Breast epithelium (tissue), 3 donors: ENCODE measurements around the gene HIVEP3.

Experiments
- POLR2AphosphoS5 ChIP-seq, 3 donors: sonication (generic); formaldehyde crosslinking; IDR thresholded peaks; one replicate each; pipeline ENCODE4 v1.6.1; 2017; ENCODE audit warnings: antibody characterized with exemption in 3 of 3
- TF ChIP-seq, protein P1 (sequence below), 3 donors: fragments of 450-650 bp; IDR thresholded peaks; one replicate each; pipeline ENCODE4 v1.5.1; 2016 to 2017; ENCODE audit warnings: antibody characterized with exemption in 3 of 3, mild to moderate bottlenecking in 3 of 3, moderate library complexity in 3 of 3

DNA sequence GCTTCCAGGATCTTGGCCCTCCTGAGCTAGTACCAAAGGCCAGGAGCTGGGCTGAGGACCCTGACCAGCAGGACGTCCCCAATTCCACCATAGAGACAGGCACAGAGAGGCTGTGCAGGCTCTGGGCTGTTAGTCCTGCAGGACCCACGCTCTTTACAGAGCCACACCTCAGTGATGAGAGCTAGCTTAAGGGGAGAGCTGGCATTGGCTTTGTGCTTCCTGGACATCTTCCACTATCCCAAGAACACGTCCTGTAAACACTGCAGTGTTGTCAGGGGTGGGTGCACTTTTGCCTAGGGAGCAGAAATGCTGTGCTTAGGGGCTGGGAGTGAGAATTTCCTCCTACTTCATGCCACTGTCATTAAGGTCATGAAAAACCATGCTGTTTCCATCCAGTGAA, 342.5 kb downstream of the HIVEP3 start:
- TF ChIP-seq, protein P1, sequence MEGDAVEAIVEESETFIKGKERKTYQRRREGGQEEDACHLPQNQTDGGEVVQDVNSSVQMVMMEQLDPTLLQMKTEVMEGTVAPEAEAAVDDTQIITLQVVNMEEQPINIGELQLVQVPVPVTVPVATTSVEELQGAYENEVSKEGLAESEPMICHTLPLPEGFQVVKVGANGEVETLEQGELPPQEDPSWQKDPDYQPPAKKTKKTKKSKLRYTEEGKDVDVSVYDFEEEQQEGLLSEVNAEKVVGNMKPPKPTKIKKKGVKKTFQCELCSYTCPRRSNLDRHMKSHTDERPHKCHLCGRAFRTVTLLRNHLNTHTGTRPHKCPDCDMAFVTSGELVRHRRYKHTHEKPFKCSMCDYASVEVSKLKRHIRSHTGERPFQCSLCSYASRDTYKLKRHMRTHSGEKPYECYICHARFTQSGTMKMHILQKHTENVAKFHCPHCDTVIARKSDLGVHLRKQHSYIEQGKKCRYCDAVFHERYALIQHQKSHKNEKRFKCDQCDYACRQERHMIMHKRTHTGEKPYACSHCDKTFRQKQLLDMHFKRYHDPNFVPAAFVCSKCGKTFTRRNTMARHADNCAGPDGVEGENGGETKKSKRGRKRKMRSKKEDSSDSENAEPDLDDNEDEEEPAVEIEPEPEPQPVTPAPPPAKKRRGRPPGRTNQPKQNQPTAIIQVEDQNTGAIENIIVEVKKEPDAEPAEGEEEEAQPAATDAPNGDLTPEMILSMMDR (IDR thresholded peaks at IDR 0.05): no peak
- TF ChIP-seq POLR2AphosphoS5 (IDR thresholded peaks at IDR 0.05): no peak
